DMS79 (cell line): Measurements from ENCODE around the gene ZNF750.
A peak's percentile ranks its signal among the peaks of the same experiment; 100 is the strongest.

Experiments
- DNase-seq: peaks from one replicate; lab custom pipeline; 2025; lab: John Stamatoyannopoulos, UW

Gene ZNF750

DNA sequence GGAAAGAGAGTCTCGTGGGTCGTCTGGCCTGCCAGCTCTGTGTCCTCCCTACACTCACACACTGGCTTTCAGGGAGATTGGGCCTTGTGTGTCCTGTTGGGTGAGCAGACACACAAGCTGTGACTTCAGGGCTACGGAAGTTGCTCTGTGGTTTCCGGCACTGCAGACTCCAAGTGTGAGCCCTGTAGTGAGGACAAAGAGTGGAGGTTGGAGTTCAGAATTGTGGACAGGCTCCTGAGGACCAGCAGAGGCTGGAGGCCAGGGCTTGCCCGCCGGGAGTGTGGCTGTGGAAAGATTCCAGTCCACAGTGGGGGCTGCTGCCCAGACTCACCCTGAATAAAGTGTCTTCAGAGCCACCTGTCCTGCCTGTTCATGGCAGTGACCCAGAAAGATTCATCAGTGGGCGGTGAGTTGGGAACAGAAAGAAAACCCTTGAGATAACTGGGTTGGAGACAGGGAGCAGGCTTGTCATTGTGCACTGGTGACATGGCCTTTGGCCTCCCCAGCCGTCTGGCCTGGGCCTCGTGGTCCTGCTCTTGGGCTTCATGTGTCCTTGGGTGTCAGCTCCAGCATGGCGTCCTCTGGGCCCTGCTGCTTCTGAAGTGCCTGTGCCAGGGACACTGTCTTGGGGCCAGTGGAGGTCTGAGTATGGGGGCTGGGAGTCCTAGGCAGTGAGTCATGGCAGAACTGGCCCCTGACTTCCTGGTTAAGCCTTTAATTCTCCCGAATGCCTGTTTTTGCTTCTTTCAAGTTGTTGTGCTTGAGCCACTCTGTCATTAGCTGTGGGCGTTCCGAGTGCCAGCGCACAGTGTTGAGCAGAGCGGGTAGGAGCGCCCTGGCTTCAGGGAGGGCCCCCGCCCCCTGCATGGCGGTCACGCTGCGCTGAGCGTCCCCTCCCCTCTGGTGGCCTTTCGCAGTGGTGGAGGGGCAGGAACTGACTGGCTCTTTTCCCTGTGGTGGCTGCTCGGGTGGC lies 19.9 kb upstream of the ZNF750 start:
- no peak for DNase-seq

DNA sequence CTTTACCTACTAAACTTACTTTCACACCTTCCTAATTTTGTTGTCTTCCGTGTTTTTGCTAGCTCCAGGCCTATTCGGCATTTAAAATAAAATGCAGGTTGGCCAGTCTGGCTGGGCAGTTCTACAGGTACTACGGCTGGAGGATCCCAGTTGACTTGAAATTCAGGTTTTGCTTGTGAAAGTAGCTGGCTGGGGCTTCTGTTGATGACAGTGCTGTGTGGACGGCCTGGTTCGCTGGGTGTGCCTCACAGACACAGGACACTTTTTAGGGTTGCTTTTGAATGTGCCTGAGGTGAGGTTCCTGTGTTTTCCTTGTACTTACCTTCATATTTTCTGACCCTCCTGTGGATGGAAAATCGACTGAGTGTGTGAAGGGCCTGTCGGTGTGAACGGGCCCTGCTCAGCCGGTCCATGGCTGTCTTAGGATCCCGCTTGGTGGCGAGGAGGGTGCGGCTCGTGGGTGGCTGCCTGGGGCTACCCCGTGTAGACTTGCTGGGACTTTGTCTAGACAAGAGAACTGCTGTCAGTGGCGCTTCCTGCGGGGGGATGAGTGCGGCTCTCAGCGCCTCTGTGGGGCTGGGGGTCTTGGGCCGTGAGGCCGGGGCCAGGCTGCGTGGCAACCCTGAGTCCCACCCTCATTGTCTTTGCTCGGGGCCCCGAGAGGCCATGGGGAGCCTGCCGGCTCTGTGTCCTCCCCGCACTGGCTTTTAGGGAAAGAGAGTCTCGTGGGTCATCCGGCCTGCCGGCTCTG lies 18.7 kb upstream of the ZNF750 start:
- no peak for DNase-seq

DNA sequence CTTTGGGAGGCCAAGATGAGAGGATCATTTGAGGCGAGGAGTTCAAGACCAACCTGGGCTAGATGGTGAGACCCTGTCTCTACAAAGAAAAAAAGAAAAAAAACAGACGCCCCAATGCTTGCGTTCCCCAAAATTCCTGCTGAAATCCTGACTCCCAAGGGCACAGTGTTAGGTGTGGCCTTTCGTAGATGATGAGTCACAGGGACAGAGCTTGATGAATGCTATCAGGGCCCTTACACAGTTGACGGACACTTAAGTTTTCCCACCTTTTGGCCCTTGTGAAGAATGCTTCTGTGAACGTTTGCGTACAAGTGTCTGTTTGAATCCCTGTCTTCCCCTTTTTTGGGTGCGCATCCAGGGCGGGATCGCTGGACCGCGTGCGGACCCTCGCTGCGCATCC lies 16.5 kb upstream of the ZNF750 start:
- DNase-seq, result no peak

DNA sequence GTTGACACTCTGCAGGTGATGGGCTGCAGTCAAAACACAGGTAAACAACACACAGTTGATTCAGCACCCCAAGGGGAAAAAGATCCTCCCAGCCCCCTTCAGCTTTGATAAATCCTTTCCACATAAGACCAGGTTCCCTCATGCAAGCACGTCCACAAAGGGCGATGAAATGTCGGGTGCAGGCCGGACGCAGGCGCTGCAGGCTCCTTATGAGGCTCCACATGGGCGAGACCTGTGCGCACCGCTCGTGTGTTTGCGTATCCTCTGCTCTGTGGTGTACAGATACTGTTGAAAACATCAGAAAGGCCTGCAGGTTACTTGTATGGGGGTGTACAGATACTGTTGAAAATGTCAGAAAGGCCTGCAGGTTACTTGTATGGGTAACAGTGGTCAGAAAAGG lies 14.4 kb upstream of the ZNF750 start:
- no peak for DNase-seq

DNA sequence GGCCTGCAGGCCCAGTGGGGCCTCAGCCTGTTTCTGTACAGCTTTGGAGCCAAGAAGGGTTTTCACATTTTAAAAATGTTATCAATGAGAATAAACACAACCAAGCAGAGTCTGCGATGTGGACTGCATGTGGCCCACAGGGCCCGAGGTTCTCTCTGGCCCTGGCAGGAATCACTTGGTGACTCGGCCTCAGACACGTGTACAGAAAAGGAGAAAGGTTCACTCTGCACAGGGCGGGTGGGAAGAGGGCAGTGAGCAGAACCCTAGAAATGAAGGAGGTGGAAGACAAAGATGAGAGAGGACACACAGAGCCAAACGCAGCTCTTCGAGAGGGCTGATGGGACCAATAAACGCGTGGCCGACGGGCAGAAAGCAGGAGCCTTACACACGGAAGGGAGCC lies 11.6 kb upstream of the ZNF750 start:
- no peak for DNase-seq

DNA sequence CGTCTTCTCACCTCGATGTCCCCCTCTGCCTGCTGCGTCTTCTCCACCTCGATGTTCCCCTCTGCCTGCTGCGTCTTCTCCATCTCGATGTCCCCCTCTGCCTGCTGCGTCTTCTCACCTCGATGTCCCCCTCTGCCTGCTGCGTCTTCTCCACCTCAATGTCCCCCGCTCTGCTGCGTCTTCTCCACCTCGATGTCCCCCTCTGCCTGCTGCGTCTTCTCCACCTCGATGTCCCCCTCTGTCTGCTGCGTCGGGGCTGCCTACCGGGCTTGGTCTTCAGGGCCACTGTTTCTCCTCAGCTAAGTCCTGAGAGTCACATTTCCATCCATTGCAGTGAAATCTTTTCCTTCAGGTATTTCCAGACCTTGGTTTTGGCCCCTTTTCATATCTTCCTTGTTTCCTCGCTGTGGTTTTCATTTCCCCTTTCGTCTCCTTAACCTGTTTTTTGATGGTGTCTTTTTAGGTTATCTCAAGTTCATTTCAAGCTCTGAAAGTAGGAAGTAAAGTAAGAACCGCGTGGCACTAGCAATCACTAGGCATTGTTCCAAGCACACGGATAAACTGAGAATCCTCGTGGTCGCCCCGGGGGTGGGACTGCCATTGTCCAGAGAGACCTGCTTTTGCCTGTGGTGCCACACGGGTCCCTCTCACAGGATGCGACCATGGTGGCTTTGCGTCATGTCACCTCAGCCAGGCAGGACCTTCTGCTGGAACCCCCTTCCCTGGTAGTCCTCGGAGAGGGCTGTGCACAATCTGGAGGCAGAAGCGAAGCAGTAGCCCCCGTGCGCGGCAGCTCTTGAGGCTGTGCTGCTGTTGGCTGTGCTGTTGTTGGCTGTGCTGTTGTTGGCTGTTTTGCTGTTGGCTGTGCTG lies 9.5 kb upstream of the ZNF750 start:
- DNase-seq, result no peak

DNA sequence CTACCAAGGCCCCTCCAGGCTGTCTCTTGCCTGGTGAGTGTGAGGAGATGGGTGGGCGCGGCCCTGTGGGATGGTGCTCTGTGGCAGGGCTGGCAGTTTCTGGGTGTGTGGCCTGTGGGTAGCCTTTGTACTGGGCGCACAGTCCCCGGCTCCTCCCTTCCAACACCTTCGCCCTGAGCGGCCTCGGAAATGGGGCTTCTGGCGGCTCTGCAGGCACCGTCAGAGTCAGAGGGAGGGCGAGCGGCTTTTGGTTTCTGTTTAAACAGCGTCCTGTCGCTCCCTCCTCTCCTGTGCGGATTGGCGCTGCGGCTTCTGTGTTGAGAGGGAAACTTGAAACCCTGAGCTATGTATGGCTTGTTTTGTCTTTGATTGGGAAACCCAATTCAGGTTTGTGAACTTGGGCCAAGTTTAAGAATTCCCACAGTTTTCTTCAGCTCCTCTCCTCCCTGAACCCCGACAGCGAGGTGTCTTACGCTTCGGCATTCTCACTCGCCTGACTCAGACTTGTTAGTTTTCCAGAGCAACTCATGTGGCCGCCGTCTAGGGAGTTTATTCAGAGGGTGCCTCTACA lies 8.3 kb upstream of the ZNF750 start:
- DNase-seq, result peak; percentile 40

DNA sequence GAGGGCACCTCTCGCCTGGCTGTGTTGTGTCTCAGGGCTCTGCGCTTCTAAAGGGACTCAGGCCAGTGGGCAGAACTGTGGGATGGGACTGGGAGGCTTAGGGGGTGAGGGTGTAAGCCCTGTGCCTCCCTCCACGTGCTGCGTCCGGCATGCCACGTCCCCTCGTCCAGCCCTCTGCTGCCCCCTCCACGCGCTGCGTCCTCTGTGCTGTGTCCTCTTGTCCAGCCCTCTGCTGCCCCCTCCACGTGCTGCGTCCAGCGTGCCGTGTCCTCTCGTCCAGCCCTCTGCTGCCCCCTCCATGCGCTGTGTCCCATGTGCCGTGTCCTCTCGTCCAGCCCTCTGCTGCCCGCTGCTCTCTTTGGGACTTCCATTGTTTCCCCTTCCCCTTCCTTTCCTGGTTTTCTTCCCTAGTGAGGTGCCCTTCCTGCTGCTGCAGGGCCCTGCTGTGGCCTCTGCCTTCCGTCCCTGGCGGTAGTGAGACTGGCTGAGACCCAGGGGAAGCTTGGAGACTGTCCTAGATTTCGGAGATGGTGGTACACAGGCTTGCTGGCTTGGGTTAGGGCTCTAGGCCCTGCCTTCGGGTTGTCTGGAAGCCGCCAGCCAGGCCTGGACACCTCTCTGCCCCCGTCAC lies 6.4 kb upstream of the ZNF750 start:
- DNase-seq, result no peak

DNA sequence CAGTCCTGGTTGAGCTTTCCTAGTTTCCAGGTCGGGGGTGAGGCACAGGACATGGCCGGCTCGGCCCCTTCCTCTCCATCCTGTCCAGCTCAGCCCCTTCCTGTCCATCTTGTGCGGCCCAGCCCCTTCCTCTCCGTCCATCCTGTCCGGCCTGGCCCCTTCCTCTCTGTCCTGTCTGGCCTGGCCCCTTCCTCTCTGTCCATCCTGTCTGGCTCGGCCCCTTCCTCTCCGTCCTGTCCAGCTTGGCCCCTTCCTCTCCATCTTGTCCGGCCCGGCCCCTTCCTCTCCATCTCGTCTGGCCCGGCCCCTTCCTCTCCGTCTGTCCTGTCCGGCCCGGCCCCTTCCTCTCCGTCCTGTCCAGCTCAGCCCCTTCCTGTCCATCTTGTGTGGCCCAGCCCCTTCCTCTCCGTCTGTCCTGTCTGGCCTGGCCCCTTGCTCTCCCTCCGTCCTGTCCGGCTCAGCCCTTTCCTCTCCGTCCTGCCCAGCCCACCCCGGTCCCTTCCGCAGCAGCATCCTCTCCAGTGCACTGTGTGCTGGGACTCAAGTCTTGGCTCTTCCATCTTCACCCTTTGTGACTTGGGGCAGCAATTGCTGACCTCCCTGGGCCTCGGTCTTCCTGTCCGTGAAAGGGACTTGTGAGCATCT lies 5.5 kb upstream of the ZNF750 start:
- DNase-seq, result no peak

DNA sequence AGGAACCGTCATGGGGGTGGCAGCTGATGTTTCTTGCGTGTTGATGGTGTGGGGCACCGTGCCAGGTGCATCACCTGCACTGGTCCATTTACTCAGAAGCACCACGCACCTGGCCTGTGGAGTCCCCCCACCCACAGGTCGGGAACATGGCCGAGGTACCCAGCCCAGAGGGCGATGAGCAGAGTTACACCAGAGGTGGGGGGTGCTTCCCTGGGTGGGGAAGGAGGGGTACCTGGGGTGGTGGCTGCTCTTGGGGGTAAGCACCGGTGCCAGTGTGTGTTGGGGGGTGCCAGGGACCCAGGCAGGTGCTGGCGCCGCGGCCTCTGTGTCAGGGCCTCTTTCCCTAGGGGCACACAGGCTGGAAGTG lies 5.0 kb upstream of the ZNF750 start:
- DNase-seq, result peak; percentile 33

DNA sequence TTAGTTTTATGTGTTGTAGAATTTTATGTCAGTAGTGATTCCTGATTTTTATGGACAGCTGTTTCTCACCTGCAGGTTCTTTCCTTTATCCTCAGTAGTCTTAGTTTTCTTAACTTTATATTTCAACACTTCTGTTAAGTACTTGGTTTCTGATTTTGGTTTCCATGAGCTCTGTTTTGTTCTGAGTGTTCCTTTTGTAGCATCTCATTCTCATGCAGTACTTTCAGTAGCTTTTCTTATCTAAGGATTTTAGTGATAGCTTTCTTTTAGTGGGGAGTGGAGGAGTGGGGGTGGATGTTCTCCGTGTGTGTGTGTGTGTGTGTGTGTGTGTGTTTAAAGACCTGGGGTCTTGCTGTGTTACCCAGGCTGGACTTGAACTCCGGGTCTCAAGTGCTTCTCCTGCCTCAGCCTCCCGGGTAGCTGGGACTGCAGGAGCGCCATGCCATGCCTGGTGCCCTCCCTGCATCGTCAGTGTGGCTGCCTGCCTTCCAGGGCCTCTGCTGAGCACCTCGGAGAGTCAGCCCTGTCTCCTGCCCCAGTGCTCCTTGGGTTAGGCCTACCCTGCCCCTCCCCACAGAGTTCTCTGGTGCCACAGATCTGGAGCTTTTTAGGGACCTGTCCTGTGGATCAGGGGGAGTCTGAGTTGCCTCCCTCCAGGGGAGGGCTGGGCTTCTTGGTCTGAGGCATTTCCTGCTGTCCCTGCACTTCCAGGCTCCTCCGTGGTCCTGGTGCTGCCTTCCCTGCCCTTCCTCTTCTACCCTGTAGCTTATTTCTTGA lies 4.3 kb upstream of the ZNF750 start:
- no peak for DNase-seq

DNA sequence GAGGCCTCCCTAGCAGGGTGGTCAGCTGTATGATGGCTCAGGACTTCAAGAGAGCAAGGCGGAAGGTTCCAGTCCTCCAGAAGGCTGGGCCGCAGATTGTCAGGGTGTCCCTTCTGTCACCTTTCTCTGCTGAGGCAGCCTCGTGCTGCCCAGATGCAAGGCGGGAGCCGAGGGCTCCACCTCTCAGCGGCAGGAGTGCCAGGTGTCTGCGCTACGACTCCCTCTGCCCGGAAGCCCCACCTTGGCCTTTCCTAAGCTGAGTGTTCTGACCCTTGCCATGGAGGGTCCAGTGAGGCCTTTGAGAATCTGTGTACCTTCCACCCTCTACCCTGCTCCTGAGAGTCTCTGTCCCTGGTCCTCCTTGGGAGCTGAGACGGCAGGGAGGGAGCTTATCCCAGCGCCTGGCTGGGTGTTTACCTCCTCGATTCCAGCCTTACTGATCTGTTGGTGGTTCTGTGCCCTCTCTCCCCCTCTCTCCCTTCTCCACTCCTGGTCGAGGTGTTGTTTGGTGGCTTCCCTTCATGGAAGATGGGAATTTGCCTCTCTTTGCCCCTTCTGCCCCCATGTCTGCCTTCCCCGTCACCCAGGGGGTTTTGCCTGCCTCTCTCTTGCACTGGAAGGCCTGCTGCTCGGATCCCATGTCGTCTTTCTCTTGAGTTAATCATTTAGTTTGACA lies 2.2 kb upstream of the ZNF750 start:
- DNase-seq, result no peak

DNA sequence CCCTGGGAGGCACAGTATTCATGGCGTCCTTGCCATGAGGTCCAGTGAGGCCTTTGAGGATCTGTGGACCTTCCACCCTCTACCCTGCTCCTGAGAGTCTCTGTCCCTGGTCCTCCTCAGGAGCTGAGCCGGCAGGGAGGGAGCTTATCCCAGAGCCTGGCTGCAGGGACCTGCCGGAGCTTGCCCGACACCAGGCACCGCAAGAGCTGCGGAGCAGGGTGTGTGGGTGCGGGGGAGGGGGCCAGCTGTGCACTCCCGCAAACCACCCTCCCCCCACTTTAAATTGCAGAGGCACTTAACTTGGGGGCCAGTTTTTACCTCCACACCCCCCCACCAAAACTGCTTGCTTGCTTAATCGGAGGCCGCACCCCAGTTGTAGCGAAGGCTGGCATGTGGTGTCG lies 609 bp upstream of the ZNF750 start:
- no peak for DNase-seq

DNA sequence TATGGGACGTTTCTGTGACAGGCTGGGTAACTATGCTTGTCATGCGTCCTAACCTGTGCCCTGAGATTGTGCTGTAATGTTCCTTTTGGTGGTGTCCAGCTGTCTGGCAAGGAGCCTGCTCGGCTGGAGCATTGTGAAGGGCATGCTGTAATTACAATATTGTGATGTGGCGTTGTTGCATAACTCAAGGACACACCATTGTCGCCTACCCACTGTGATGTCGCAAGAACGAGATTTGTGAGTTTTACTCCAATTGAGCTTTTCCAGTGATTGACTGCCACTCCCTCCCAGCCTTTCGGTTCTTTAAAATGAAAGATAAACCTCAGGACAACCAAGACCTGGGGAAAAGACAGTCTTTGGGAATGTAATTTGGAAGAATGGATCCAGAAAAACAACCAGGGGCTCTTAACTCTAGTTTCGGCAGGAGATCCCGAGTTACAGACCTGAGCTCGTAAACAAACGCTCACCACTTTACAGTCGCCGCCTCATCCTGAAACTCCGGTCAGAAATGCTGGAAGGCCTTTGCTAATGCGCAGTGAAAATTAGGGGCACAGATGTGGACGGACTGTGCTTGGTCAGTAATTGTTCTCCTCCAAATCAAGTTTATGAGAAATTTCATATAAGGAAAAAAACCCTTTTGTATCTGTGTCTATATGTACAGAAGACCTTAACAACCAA lies 1.3 kb downstream of the ZNF750 start:
- DNase-seq, result no peak

DNA sequence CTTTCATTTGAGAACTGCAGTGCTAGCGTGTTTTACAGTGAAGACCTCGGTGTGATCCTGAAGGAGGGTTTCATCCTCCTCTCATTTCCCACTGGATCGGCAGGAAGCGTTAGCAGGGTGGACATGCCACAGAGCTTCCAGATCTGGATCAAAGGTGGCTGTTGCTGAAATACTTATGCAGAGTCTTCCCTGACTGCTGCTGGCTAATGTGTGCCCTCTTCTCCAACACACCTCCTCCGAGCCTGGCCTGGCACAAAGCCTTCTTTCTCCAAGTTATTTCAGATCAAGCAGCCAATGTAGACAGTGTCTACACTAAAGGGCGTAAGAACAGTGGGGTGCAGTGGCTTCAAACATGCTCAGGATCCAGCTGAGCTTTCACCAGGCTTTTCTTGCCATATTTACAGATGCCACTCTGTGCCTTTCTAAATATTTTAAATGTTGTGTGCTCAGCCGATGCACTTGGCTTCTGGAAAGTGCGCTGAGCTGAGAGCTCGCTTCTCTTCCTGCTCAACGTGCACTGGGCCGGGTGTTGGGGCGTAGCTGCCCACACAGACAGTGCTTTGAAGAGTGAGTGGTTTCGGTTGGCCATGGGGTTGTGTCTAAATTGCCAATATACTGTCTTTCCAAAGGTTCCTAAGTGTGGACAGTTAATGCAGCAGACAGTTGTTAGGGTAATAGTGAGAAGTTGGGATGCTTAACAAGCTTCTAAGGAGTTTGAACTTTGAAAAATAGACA lies 2.1 kb downstream of the ZNF750 start:
- DNase-seq, result no peak

DNA sequence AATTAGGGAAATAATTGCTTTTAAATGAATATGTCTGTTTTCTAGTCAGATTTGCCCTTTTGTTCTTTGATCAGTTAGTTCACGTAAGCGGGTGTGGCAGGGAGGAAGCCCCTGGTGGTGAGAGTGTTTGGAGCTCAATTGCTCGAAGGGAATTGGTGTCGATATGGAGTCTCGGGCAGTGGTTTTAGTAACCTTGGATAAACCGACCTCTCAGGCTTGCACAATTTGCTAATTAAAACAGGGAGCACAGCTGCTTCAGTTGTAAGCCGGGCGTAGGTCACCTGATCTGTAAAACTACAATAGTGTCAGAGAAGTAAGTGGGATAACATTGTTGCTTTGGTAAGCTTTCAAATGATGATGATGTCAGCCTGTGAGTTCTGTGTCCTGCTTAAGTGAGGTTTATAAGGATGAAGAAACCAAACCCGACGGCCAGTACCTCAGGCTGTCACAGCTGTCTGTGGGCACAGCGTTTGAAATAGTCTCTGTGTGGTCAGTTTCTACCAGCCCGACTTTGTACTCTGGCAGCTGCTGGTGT lies 2.9 kb downstream of the ZNF750 start:
- no peak for DNase-seq

DNA sequence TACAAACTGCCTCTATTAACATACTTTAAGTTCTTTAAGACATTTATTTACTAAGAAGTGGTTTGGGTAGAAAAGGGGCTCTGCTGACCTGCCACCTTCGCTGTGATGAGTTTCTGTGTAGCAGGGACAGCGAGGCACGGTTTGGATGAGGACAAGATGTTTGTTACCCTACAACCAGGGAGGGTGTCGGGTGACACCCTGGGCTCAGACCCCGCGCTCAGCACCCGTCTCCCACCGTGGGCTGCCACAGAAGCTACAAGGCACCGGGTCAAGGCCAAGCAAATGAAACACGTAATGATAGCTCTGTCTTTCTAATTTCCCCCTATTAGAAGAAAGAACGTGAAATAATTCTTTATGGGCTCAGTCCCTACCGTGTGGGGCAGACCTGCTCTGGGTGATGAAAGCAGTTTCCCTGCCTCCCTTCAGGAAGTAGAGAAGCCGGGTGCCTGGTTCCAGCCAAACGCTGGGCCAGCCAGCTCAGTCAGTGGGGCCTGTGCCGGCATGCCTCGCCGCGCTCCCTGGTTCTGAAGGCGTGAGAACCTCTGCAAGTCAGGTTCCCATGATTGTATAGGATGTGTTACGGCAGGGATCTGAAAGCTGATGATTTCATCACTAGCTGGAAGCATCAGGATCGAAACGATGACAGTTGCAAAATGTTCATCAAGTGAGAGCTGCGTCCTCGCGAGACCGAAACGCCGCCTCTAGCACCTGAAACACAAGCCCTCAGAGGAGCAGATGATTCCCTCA lies 3.9 kb downstream of the ZNF750 start:
- peak; percentile 65 for DNase-seq
